Measurements from ENCODE around the gene GAD1. TPM values are rescaled to one million over a fixed set of nuclear protein-coding genes. Genes with fewer than 3 reads are reported as not detected.

The GAD1 gene
- total and polyA plus RNA-seq, 2 donors, result 1.0 to 4.2 TPM

DNA sequence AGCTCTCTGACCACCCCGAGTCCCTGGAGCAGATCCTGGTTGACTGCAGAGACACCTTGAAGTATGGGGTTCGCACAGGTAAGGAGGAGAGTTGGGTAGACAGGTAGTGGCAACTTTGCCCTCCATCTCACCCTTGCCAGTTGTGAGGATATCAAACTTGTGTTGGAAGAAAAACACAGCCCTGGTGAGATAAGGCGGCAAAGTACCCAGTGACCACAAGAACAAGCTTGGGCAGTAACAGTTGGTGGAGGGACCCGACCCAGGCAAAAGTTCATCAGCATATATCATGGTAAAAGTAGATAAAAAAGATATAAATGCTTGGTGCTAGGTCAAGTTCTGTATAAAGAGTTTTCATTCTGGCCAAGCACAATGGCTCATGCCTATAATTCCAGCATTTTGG, 14.4 kb downstream of the GAD1 start:
- H3K4me1 ChIP-seq (ENCODE audit: control insufficient read depth in 2 of 2, insufficient read depth in 2 of 2, low read length in 2 of 2), result no peaks in the 10 kb centered on the region
- H3K27ac ChIP-seq (ENCODE audit: low read depth in 1 of 2, low read length in 1 of 2), result no peak overlapping the region
- H3K9me3 ChIP-seq (ENCODE audit: control insufficient read depth in 2 of 2, insufficient read depth in 1 of 2, low read length in 1 of 2), result no peaks in the 10 kb centered on the region
- no peak for DNase-seq (ENCODE audit: low read depth in 6 of 9, low spot score in 9 of 9)
- H3K27me3 ChIP-seq (ENCODE audit: control insufficient read depth in 2 of 2, insufficient read depth in 1 of 2, low read length in 1 of 2), result peaks cover 0 to 20% of the 10 kb centered on the region in 2 donors
- no peak overlapping the region for H3K4me3 ChIP-seq (ENCODE audit: low read length in 2 of 2)
- H3K36me3 ChIP-seq (ENCODE audit: control insufficient read depth in 2 of 2, insufficient read depth in 2 of 2, low read length in 1 of 2), result no peaks in the 10 kb centered on the region
- 98% methylated on average over 4 of the region's 4 CpGs for WGBS

DNA sequence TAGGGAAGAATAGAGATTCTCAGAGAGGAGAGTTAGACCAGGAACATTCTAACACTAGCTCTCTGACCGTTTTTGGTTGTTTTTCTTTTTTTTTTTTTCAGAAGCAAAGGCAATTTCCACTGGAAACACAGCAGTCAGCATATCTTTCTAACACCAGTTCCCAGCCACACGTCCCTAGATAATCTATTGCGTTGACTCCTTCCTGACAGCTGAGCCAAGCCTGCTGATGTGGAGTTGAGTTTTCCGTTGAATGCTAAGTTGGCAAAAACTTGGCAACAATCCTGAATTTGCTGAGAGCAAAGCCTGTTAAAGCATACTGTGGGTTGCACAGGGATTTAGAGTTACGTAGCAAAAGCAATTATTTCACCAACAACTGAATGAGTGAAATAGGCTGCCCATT, 19.3 kb downstream of the GAD1 start:
- no peak overlapping the region for H3K27ac ChIP-seq (ENCODE audit: low read depth in 1 of 2, low read length in 1 of 2)
- no peak for DNase-seq (ENCODE audit: low read depth in 6 of 9, low spot score in 9 of 9)
- WGBS, result 88% methylated on average over 5 of the region's 5 CpGs
- no peaks in the 10 kb centered on the region for H3K9me3 ChIP-seq (ENCODE audit: control insufficient read depth in 2 of 2, insufficient read depth in 1 of 2, low read length in 1 of 2)
- no peaks in the 10 kb centered on the region for H3K27me3 ChIP-seq (ENCODE audit: control insufficient read depth in 2 of 2, insufficient read depth in 1 of 2, low read length in 1 of 2)
- H3K4me3 ChIP-seq (ENCODE audit: low read length in 2 of 2), result no peak overlapping the region
- H3K36me3 ChIP-seq (ENCODE audit: control insufficient read depth in 2 of 2, insufficient read depth in 2 of 2, low read length in 1 of 2), result no peaks in the 10 kb centered on the region
- H3K4me1 ChIP-seq (ENCODE audit: control insufficient read depth in 2 of 2, insufficient read depth in 2 of 2, low read length in 2 of 2), result no peaks in the 10 kb centered on the region

DNA sequence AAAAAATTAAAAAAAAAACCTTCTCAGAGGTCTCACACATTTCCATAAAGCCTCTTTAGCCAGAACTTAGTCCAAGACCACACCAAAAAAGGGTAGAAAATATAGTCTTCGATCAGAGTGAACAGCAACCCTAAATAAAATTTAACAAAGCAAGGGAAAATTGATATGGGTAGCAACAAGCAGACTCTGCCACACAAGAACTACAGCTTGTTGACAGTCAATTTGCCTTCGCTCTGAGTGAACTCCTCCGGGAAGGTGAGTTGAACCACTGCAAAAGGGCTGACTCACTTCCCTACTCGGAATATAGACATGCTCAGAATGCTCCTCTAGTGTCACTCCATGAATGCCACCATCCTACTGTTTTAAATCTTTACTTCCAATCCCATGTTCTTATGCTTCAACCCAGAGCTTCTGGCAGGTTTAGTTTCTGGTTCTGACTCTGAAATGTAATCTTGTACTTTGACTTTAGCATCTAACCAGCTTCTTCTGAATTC, 24.1 kb downstream of the GAD1 start:
- Histone ChIP-seq H3K4me3 (ENCODE audit: low read length in 2 of 2) (no peak overlapping the region), H3K27ac (ENCODE audit: low read depth in 1 of 2, low read length in 1 of 2) (no peak overlapping the region), H3K27me3 (ENCODE audit: control insufficient read depth in 2 of 2, insufficient read depth in 1 of 2, low read length in 1 of 2) (no peaks in the 10 kb centered on the region), H3K9me3 (ENCODE audit: control insufficient read depth in 2 of 2, insufficient read depth in 1 of 2, low read length in 1 of 2) (no peaks in the 10 kb centered on the region), H3K36me3 (ENCODE audit: control insufficient read depth in 2 of 2, insufficient read depth in 2 of 2, low read length in 1 of 2) (no peaks in the 10 kb centered on the region), H3K4me1 (ENCODE audit: control insufficient read depth in 2 of 2, insufficient read depth in 2 of 2, low read length in 2 of 2) (peaks cover 0 to 4% of the 10 kb centered on the region in 2 donors)
- WGBS, result 63% methylated on average over 4 of the region's 4 CpGs
- no peak for DNase-seq (ENCODE audit: low read depth in 6 of 9, low spot score in 9 of 9)

GRCh38 chr2:170842785-170843184, 26.1 kb downstream of the GAD1 start:
- Histone ChIP-seq H3K36me3 (ENCODE audit: control insufficient read depth in 2 of 2, insufficient read depth in 2 of 2, low read length in 1 of 2) (no peaks in the 10 kb centered on the region), H3K9me3 (ENCODE audit: control insufficient read depth in 2 of 2, insufficient read depth in 1 of 2, low read length in 1 of 2) (no peaks in the 10 kb centered on the region), H3K4me3 (ENCODE audit: low read length in 2 of 2) (no peak overlapping the region), H3K27me3 (ENCODE audit: control insufficient read depth in 2 of 2, insufficient read depth in 1 of 2, low read length in 1 of 2) (no peaks in the 10 kb centered on the region), H3K27ac (ENCODE audit: low read depth in 1 of 2, low read length in 1 of 2) (no peak overlapping the region), H3K4me1 (ENCODE audit: control insufficient read depth in 2 of 2, insufficient read depth in 2 of 2, low read length in 2 of 2) (peaks cover 0 to 4% of the 10 kb centered on the region in 2 donors)
- no peak for DNase-seq (ENCODE audit: low read depth in 6 of 9, low spot score in 9 of 9)
- WGBS, result 97% methylated on average over 2 of the region's 2 CpGs

- peak in 1 of 9 donors; percentile 44 for DNase-seq (ENCODE audit: low read depth in 6 of 9, low spot score in 9 of 9)
- Histone ChIP-seq H3K9me3 (ENCODE audit: control insufficient read depth in 2 of 2, insufficient read depth in 1 of 2, low read length in 1 of 2) (no peaks in the 10 kb centered on the region), H3K4me1 (ENCODE audit: control insufficient read depth in 2 of 2, insufficient read depth in 2 of 2, low read length in 2 of 2) (peaks cover 0 to 4% of the 10 kb centered on the region in 2 donors), H3K27ac (ENCODE audit: low read depth in 1 of 2, low read length in 1 of 2) (no peak overlapping the region), H3K4me3 (ENCODE audit: low read length in 2 of 2) (no peak overlapping the region), H3K36me3 (ENCODE audit: control insufficient read depth in 2 of 2, insufficient read depth in 2 of 2, low read length in 1 of 2) (no peaks in the 10 kb centered on the region), H3K27me3 (ENCODE audit: control insufficient read depth in 2 of 2, insufficient read depth in 1 of 2, low read length in 1 of 2) (no peaks in the 10 kb centered on the region)
- WGBS, result 6% methylated on average over 2 of the region's 2 CpGs
Measured at GRCh38 chr2:170843656-170844055, 27.0 kb downstream of the GAD1 start.

- no peak overlapping the region for H3K27ac ChIP-seq (ENCODE audit: low read depth in 1 of 2, low read length in 1 of 2)
- no peak overlapping the region for H3K4me3 ChIP-seq (ENCODE audit: low read length in 2 of 2)
- H3K36me3 ChIP-seq (ENCODE audit: control insufficient read depth in 2 of 2, insufficient read depth in 2 of 2, low read length in 1 of 2), result no peaks in the 10 kb centered on the region
- H3K4me1 ChIP-seq (ENCODE audit: control insufficient read depth in 2 of 2, insufficient read depth in 2 of 2, low read length in 2 of 2), result peaks cover 0 to 4% of the 10 kb centered on the region in 2 donors
- no peaks in the 10 kb centered on the region for H3K27me3 ChIP-seq (ENCODE audit: control insufficient read depth in 2 of 2, insufficient read depth in 1 of 2, low read length in 1 of 2)
- 94% methylated on average over 10 of the region's 10 CpGs for WGBS
- no peaks in the 10 kb centered on the region for H3K9me3 ChIP-seq (ENCODE audit: control insufficient read depth in 2 of 2, insufficient read depth in 1 of 2, low read length in 1 of 2)
- DNase-seq (ENCODE audit: low read depth in 6 of 9, low spot score in 9 of 9), result no peak
Measured at GRCh38 chr2:170845343-170845742, 28.7 kb downstream of the GAD1 start.

GRCh38 chr2:170846314-170846713, 29.6 kb downstream of the GAD1 start:
- no peak for DNase-seq (ENCODE audit: low read depth in 6 of 9, low spot score in 9 of 9)

DNA sequence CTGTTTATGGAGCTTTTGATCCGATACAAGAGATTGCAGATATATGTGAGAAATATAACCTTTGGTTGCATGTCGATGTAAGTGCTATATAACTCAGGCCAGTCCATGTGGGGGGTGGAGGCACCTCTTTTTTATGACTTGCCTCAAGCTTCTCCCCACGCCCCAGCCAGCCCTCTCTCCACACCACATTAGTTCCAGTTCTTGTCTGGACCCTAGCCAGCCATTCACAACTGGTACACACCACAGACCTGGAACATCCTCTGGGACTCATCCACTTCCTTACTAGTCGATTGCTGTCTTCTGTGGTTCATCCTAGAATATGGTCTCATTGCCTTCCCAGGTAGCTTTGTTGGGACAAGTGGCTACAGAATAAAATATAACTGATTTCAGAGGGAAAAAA, 31.0 kb downstream of the GAD1 start:
- no peak for DNase-seq (ENCODE audit: low read depth in 6 of 9, low spot score in 9 of 9)
- 96% methylated on average over 4 of the region's 4 CpGs for WGBS
- H3K4me1 ChIP-seq (ENCODE audit: control insufficient read depth in 2 of 2, insufficient read depth in 2 of 2, low read length in 2 of 2), result peaks cover 0 to 4% of the 10 kb centered on the region in 2 donors
- no peaks in the 10 kb centered on the region for H3K36me3 ChIP-seq (ENCODE audit: control insufficient read depth in 2 of 2, insufficient read depth in 2 of 2, low read length in 1 of 2)
- H3K27ac ChIP-seq (ENCODE audit: low read depth in 1 of 2, low read length in 1 of 2), result no peak overlapping the region
- H3K9me3 ChIP-seq (ENCODE audit: control insufficient read depth in 2 of 2, insufficient read depth in 1 of 2, low read length in 1 of 2), result no peaks in the 10 kb centered on the region
- no peak overlapping the region for H3K4me3 ChIP-seq (ENCODE audit: low read length in 2 of 2)
- no peaks in the 10 kb centered on the region for H3K27me3 ChIP-seq (ENCODE audit: control insufficient read depth in 2 of 2, insufficient read depth in 1 of 2, low read length in 1 of 2)

More at GRCh38 chr2:170846314-170846713, 29.6 kb downstream of the GAD1 start:
- Histone ChIP-seq H3K4me3 (ENCODE audit: low read length in 2 of 2) (no peak overlapping the region), H3K9me3 (ENCODE audit: control insufficient read depth in 2 of 2, insufficient read depth in 1 of 2, low read length in 1 of 2) (no peaks in the 10 kb centered on the region), H3K4me1 (ENCODE audit: control insufficient read depth in 2 of 2, insufficient read depth in 2 of 2, low read length in 2 of 2) (peaks cover 0 to 4% of the 10 kb centered on the region in 2 donors), H3K27ac (ENCODE audit: low read depth in 1 of 2, low read length in 1 of 2) (no peak overlapping the region), H3K36me3 (ENCODE audit: control insufficient read depth in 2 of 2, insufficient read depth in 2 of 2, low read length in 1 of 2) (no peaks in the 10 kb centered on the region), H3K27me3 (ENCODE audit: control insufficient read depth in 2 of 2, insufficient read depth in 1 of 2, low read length in 1 of 2) (no peaks in the 10 kb centered on the region)

DNA sequence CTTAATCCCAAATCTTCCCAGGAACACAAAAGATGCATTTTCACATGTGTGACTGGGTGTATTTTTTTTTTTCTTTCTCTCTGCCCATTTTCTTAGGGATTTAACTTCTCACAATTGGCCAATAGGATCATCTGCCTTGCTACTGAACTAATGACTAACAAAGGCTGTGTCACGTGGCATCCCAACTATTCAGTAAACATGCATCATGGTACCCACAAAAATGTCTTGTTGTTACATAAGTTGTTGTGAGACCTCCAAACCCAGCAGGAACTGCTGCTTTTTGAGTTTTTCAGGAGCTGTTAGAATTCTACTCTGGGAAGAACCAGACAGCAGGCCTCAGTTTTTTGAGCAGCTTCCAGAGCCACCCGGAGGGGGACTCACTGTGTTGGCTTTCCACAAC, 31.9 kb downstream of the GAD1 start:
- H3K27me3 ChIP-seq (ENCODE audit: control insufficient read depth in 2 of 2, insufficient read depth in 1 of 2, low read length in 1 of 2), result no peaks in the 10 kb centered on the region
- WGBS, result 97% methylated on average over 2 of the region's 2 CpGs
- H3K27ac ChIP-seq (ENCODE audit: low read depth in 1 of 2, low read length in 1 of 2), result no peak overlapping the region

DNA sequence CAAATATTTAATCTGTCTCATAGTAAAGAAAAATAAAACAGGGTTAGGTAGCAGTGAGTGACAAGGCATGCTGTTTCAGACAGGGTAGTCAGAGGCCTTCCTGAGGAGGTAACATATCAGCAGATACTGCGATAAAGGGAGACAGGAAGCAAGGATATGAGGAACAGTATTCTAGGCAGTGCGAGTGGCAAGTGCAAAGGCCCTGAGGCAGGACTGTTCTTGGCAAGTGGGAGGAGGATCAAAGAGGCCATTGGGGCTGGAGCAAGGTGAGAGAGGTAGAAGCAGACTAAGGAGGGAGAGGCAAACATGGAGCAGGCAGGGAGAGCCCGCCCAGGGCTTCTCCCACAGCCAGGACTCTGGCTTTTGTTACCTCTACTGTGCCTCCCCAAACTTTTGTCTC, 33.6 kb downstream of the GAD1 start:
- H3K27ac ChIP-seq (ENCODE audit: low read depth in 1 of 2, low read length in 1 of 2), result no peak overlapping the region
- DNase-seq (ENCODE audit: low read depth in 6 of 9, low spot score in 9 of 9), result no peak
- no peak overlapping the region for H3K4me3 ChIP-seq (ENCODE audit: low read length in 2 of 2)
- H3K36me3 ChIP-seq (ENCODE audit: control insufficient read depth in 2 of 2, insufficient read depth in 2 of 2, low read length in 1 of 2), result no peaks in the 10 kb centered on the region
- no peaks in the 10 kb centered on the region for H3K27me3 ChIP-seq (ENCODE audit: control insufficient read depth in 2 of 2, insufficient read depth in 1 of 2, low read length in 1 of 2)
- H3K9me3 ChIP-seq (ENCODE audit: control insufficient read depth in 2 of 2, insufficient read depth in 1 of 2, low read length in 1 of 2), result no peaks in the 10 kb centered on the region
- H3K4me1 ChIP-seq (ENCODE audit: control insufficient read depth in 2 of 2, insufficient read depth in 2 of 2, low read length in 2 of 2), result peaks cover 0 to 2% of the 10 kb centered on the region in 2 donors
- WGBS, result 98% methylated on average over 3 of the region's 3 CpGs

More for the DNA sequence above, 31.9 kb downstream of the GAD1 start:
- DNase-seq (ENCODE audit: low read depth in 6 of 9, low spot score in 9 of 9), result no peak
- Histone ChIP-seq H3K9me3 (ENCODE audit: control insufficient read depth in 2 of 2, insufficient read depth in 1 of 2, low read length in 1 of 2) (no peaks in the 10 kb centered on the region), H3K36me3 (ENCODE audit: control insufficient read depth in 2 of 2, insufficient read depth in 2 of 2, low read length in 1 of 2) (no peaks in the 10 kb centered on the region), H3K4me3 (ENCODE audit: low read length in 2 of 2) (no peak overlapping the region), H3K4me1 (ENCODE audit: control insufficient read depth in 2 of 2, insufficient read depth in 2 of 2, low read length in 2 of 2) (peaks cover 0 to 4% of the 10 kb centered on the region in 2 donors)

Measured in thymus (tissue), 11 donors.